SK-N-MC (cell line): Measurements from ENCODE around the gene ANKRD33B.
"Not testable (repeated sequence)": the region's sequence is repeated elsewhere in the genome, so short reads cannot be mapped to it uniquely, and the experiment has no call there.

Source experiments
- DNase-seq: peaks from one replicate; pipeline ENCODE4 v3.0.0-alpha.2; 2011; ENCODE audit warnings: low read depth, low spot score
- H3K27ac ChIP-seq: fragments of 200-600 bp; sonication (generic); 2 replicates; pipeline ENCODE4 v1.5.1; 2016; ENCODE audit warnings: mixed run types
- H3K36me3 ChIP-seq: fragments of 200-600 bp; sonication (generic); 2 replicates; pipeline ENCODE4 v1.6.1; 2017; ENCODE audit warnings: antibody characterized with exemption, low read length, mixed read lengths; ENCODE audit not compliant: insufficient read depth
- H3K4me3 ChIP-seq: fragments of 200-600 bp; sonication (generic); 2 replicates; pipeline ENCODE4 v1.5.1; 2016
- H3K9ac ChIP-seq: fragments of 200-600 bp; sonication (generic); 2 replicates; pipeline ENCODE4 v1.8.0; 2017; ENCODE audit warnings: mixed run types, mixed read lengths; ENCODE audit not compliant: insufficient read length
- H3K9me3 ChIP-seq: fragments of 200-600 bp; sonication (generic); 2 replicates; pipeline ENCODE4 v1.6.1; 2017; ENCODE audit warnings: low read depth, mild to moderate bottlenecking, antibody characterized with exemption, low read length, moderate library complexity, mixed read lengths
- EZH2 ChIP-seq: fragments of 200-600 bp; sonication (generic); IDR thresholded peaks from one replicate; pipeline ENCODE4 v1.6.1; 2017; ENCODE audit warnings: antibody characterized with exemption
- FOXP2 ChIP-seq: optimal IDR thresholded peaks from 2 replicates; pipeline ENCODE3; 2011; ENCODE audit warnings: mild to moderate bottlenecking, moderate library complexity; ENCODE audit not compliant: insufficient read depth; ENCODE audit errors: extremely low read length, control extremely low read depth
- POLR2AphosphoS5 ChIP-seq: IDR thresholded peaks from 2 replicates; pipeline ENCODE4 v1.6.1; 2012; ENCODE audit warnings: mild to moderate bottlenecking, low read depth, low read length, borderline replicate concordance

The ANKRD33B gene

GRCh38 chr5:10562201-10563109 is 1.4 kb upstream of the ANKRD33B start:
- no peak overlapping the region for H3K4me3 ChIP-seq
- H3K9me3 ChIP-seq, result no peaks in the 10 kb centered on the region
- no peak overlapping the region for H3K9ac ChIP-seq
- H3K27ac ChIP-seq, result no peak overlapping the region
- no peak for DNase-seq
- TF ChIP-seq POLR2AphosphoS5 (no peak), FOXP2 (no peak), EZH2 (no peak)
- H3K36me3 ChIP-seq, result no peaks in the 10 kb centered on the region

GRCh38 chr5:10563110-10563944 is 543 bp upstream of the ANKRD33B start:
- Histone ChIP-seq H3K27ac (no peak overlapping the region), H3K4me3 (peak overlapping the region; percentile 93), H3K9ac (peak overlapping the region; percentile 71), H3K9me3 (no peaks in the 10 kb centered on the region), H3K36me3 (no peaks in the 10 kb centered on the region)
- no peak for DNase-seq
- TF ChIP-seq EZH2 (no peak), POLR2AphosphoS5 (no peak), FOXP2 (no peak)

- no peaks in the 10 kb centered on the region for H3K9me3 ChIP-seq
- TF ChIP-seq EZH2 (no peak), POLR2AphosphoS5 (no peak)
- peak overlapping the region; percentile 41 for H3K9ac ChIP-seq
- no peak for DNase-seq
- H3K4me3 ChIP-seq, result peak overlapping the region; percentile 93
- no peaks in the 10 kb centered on the region for H3K36me3 ChIP-seq
- no peak overlapping the region for H3K27ac ChIP-seq
These were observed 1.2 kb downstream of the ANKRD33B start for GRCh38 chr5:10564838-10565784.

GRCh38 chr5:10565785-10566542 is 2.1 kb downstream of the ANKRD33B start:
- Histone ChIP-seq H3K9me3 (no peaks in the 10 kb centered on the region), H3K4me3 (peak overlapping the region; percentile 93), H3K27ac (no peak overlapping the region), H3K36me3 (no peaks in the 10 kb centered on the region), H3K9ac (no peak overlapping the region)
- no peak for DNase-seq
- TF ChIP-seq EZH2, result no peak
- TF ChIP-seq FOXP2, result no peak
- TF ChIP-seq POLR2AphosphoS5, result no peak

GRCh38 chr5:10566543-10567068 is 2.7 kb downstream of the ANKRD33B start:
- TF ChIP-seq EZH2, result no peak
- no peak for TF ChIP-seq FOXP2
- no peak for TF ChIP-seq POLR2AphosphoS5
- H3K9me3 ChIP-seq, result no peaks in the 10 kb centered on the region
- H3K27ac ChIP-seq, result peak overlapping the region; percentile 25; the same call in 1 of the 2 replicates
- DNase-seq, result no peak
- H3K9ac ChIP-seq, result no peak overlapping the region
- H3K4me3 ChIP-seq, result no peak overlapping the region
- H3K36me3 ChIP-seq, result no peaks in the 10 kb centered on the region

GRCh38 chr5:10567121-10567591 is 3.3 kb downstream of the ANKRD33B start:
- H3K27ac ChIP-seq, result peak overlapping the region; percentile 25; the same call in 1 of the 2 replicates
- no peaks in the 10 kb centered on the region for H3K9me3 ChIP-seq
- no peak for DNase-seq
- no peak overlapping the region for H3K4me3 ChIP-seq
- no peak overlapping the region for H3K9ac ChIP-seq
- TF ChIP-seq FOXP2 (no peak), EZH2 (no peak), POLR2AphosphoS5 (no peak)
- no peaks in the 10 kb centered on the region for H3K36me3 ChIP-seq

- Histone ChIP-seq H3K36me3 (no peaks in the 10 kb centered on the region), H3K9ac (no peak overlapping the region), H3K9me3 (no peaks in the 10 kb centered on the region), H3K27ac (no peak overlapping the region), H3K4me3 (no peak overlapping the region)
- no peak for DNase-seq
- TF ChIP-seq FOXP2, result no peak
- TF ChIP-seq POLR2AphosphoS5, result no peak
- no peak for TF ChIP-seq EZH2
These were observed 4.0 kb downstream of the ANKRD33B start for GRCh38 chr5:10567781-10568321.

- H3K27ac ChIP-seq, H3K9ac ChIP-seq, DNase-seq, H3K9me3 ChIP-seq, H3K36me3 ChIP-seq, H3K4me3 ChIP-seq: not testable (repeated sequence)
These were observed 6.7 kb downstream of the ANKRD33B start for GRCh38 chr5:10570540-10570939.
